ENCODE results near the gene RRM1. TPM values are rescaled to one million over a fixed set of nuclear protein-coding genes. Genes with fewer than 3 reads are reported as not detected.

RRM1 gene
- total RNA-seq, 3 donors from 2014 or later (not counting 1 experiment from before 2014, with no cell fraction given), result 17.0 to 37.6 (median 24.4) TPM

- no peaks in the 10 kb centered on the region for H3K9me3 Mint-ChIP-seq
- H3K4me1 ChIP-seq (ENCODE audit: control insufficient read depth, insufficient read depth, low read length), result no peaks in the 10 kb centered on the region
- H3K27me3 ChIP-seq (ENCODE audit: control insufficient read depth, insufficient read depth, low read length), result no peaks in the 10 kb centered on the region
- no peak overlapping the region for H3K4me3 Mint-ChIP-seq
- H3K4me1 Mint-ChIP-seq, result peaks cover 12 to 29% of the 10 kb centered on the region in 2 donors
- peak overlapping the region in 1 of 2 donors; percentile 7 for H3K27ac Mint-ChIP-seq
- H3K27me3 Mint-ChIP-seq (ENCODE audit: low read depth in 2 of 2), result no peaks in the 10 kb centered on the region
- 100% methylated on average over 1 of the region's 1 CpG for WGBS (ENCODE audit: insufficient coverage)
- intact Hi-C loops (cut with micrococcal nuclease), result no loop called here
- no peak for ATAC-seq
- peaks cover 42% of the 10 kb centered on the region for H3K36me3 ChIP-seq (ENCODE audit: control insufficient read depth, insufficient read depth, low read length)
- H3K9me3 ChIP-seq (ENCODE audit: control insufficient read depth, insufficient read depth, low read length), result no peaks in the 10 kb centered on the region
- no peak overlapping the region for H3K4me3 ChIP-seq (ENCODE audit: low read length)
- DNase-seq, result no peak
- H3K27ac ChIP-seq (ENCODE audit: low read length), result no peak overlapping the region
- TF ChIP-seq CTCF (IDR thresholded peaks at IDR 0.05), result no peak
- H3K36me3 Mint-ChIP-seq, result no peaks in the 10 kb centered on the region
Measured at GRCh38 chr11:4059424-4059823, 35.2 kb upstream of the RRM1 start.

GRCh38 chr11:4060182-4060923, 34.2 kb upstream of the RRM1 start:
- Histone ChIP-seq H3K36me3 (ENCODE audit: control insufficient read depth, insufficient read depth, low read length) (peaks cover 42% of the 10 kb centered on the region), H3K9me3 (ENCODE audit: control insufficient read depth, insufficient read depth, low read length) (no peaks in the 10 kb centered on the region), H3K4me3 (ENCODE audit: low read length) (no peak overlapping the region), H3K27ac (ENCODE audit: low read length) (no peak overlapping the region), H3K4me1 (ENCODE audit: control insufficient read depth, insufficient read depth, low read length) (no peaks in the 10 kb centered on the region), H3K27me3 (ENCODE audit: control insufficient read depth, insufficient read depth, low read length) (no peaks in the 10 kb centered on the region)
- Mint-ChIP-seq H3K9me3 (no peaks in the 10 kb centered on the region), H3K4me1 (peaks cover 21 to 36% of the 10 kb centered on the region in 2 donors), H3K27ac (peak overlapping the region in 1 of 2 donors; percentile 27), H3K36me3 (no peaks in the 10 kb centered on the region), H3K27me3 (ENCODE audit: low read depth in 2 of 2) (no peaks in the 10 kb centered on the region), H3K4me3 (no peak overlapping the region)
- DNase-seq (no peak), ATAC-seq (no peak)
- no peak for TF ChIP-seq CTCF (IDR thresholded peaks at IDR 0.05)
- WGBS (ENCODE audit: insufficient coverage), result 89% methylated on average over 3 of the region's 4 CpGs
- intact Hi-C loops (cut with micrococcal nuclease), result no loop called here

DNA sequence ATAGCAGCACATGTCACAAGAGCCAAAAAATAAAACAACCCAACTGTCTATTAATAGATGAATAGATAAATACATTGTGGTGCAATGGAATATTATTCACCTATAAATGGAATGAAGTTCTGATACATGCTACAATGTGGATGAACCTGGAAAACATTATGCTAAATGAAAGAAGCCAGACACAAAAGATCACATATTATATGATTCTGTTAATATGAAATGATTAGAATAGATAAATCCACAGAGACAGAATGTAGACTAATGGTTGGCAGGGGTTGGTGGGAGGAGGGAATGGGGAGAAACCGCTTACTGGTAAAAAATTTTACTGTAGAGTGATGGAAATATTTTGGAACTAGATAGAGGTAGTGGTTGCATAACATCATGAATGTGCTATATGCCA, 32.9 kb upstream of the RRM1 start:
- Mint-ChIP-seq H3K4me1 (peaks cover 32 to 40% of the 10 kb centered on the region in 2 donors), H3K9me3 (no peaks in the 10 kb centered on the region), H3K36me3 (no peaks in the 10 kb centered on the region), H3K4me3 (no peak overlapping the region), H3K27ac (peak overlapping the region in 1 of 2 donors; percentile 31), H3K27me3 (ENCODE audit: low read depth in 2 of 2) (no peaks in the 10 kb centered on the region)
- H3K4me3 ChIP-seq (ENCODE audit: low read length), result no peak overlapping the region
- intact Hi-C loops (cut with micrococcal nuclease), result no loop called here
- peaks cover 8% of the 10 kb centered on the region for H3K4me1 ChIP-seq (ENCODE audit: control insufficient read depth, insufficient read depth, low read length)
- H3K27ac ChIP-seq (ENCODE audit: low read length), result no peak overlapping the region
- H3K9me3 ChIP-seq (ENCODE audit: control insufficient read depth, insufficient read depth, low read length), result no peaks in the 10 kb centered on the region
- no peaks in the 10 kb centered on the region for H3K27me3 ChIP-seq (ENCODE audit: control insufficient read depth, insufficient read depth, low read length)
- no peak for TF ChIP-seq CTCF (IDR thresholded peaks at IDR 0.05)
- ATAC-seq (no peak), DNase-seq (no peak)
- peaks cover 33% of the 10 kb centered on the region for H3K36me3 ChIP-seq (ENCODE audit: control insufficient read depth, insufficient read depth, low read length)
- WGBS (ENCODE audit: insufficient coverage), result 95% methylated on average over 1 of the region's 1 CpG

DNA sequence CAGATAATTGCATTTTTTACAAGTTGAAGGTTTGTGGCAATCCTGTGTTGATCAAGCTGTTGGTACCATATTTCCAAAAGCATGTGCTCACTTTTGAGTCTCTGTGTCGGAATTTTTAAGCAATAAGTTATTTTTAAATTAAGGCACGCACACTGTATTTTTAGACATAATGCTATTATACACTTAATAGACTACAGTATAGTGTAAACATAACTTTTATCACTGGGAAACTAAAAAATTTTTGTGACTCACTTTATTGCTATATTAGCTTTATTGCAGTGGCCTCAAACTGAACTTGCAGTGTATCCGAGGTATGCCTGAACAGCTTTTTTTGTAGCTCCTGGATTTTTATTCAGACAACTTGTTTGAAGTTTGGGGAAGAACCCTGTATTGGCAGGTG, 31.3 kb upstream of the RRM1 start:
- no peak for TF ChIP-seq CTCF (IDR thresholded peaks at IDR 0.05)
- no peaks in the 10 kb centered on the region for H3K27me3 ChIP-seq (ENCODE audit: control insufficient read depth, insufficient read depth, low read length)
- intact Hi-C loops (cut with micrococcal nuclease), result no loop called here
- Mint-ChIP-seq H3K27me3 (ENCODE audit: low read depth in 2 of 2) (no peaks in the 10 kb centered on the region), H3K9me3 (no peaks in the 10 kb centered on the region), H3K4me3 (no peak overlapping the region), H3K36me3 (no peaks in the 10 kb centered on the region), H3K4me1 (peaks cover 44 to 49% of the 10 kb centered on the region in 2 donors), H3K27ac (no peak overlapping the region)
- no peaks in the 10 kb centered on the region for H3K9me3 ChIP-seq (ENCODE audit: control insufficient read depth, insufficient read depth, low read length)
- H3K4me1 ChIP-seq (ENCODE audit: control insufficient read depth, insufficient read depth, low read length), result peaks cover 11% of the 10 kb centered on the region
- peaks cover 30% of the 10 kb centered on the region for H3K36me3 ChIP-seq (ENCODE audit: control insufficient read depth, insufficient read depth, low read length)
- ATAC-seq, result no peak
- no peak for DNase-seq
- H3K27ac ChIP-seq (ENCODE audit: low read length), result no peak overlapping the region
- no peak overlapping the region for H3K4me3 ChIP-seq (ENCODE audit: low read length)
- 100% methylated on average over 1 of the region's 3 CpGs for WGBS (ENCODE audit: insufficient coverage)
